Right atrium auricular region (tissue), 2 donors: ENCODE results near the gene ATXN1. TPM values are rescaled to one million over a fixed set of nuclear protein-coding genes. Genes with fewer than 3 reads are reported as not detected.

Experiments used
- DNase-seq: peaks from one replicate; pipeline ENCODE4 v3.0.0-alpha.2; 2019; ENCODE audit warnings: low spot score
- H3K27ac ChIP-seq, 2 donors: fragments of 200-600 bp; sonication (generic); 1 replicate in 1 of 2; 2 replicates in 1 of 2; pipeline ENCODE4 v1.5.1; 2016 to 2019
- H3K27me3 ChIP-seq, 2 donors: fragments of 200-600 bp; sonication (generic); one replicate each; pipeline versions ENCODE4 v1.5.1 to v1.6.0; 2017 to 2019
- H3K36me3 ChIP-seq: fragments of 200-600 bp; sonication (generic); one replicate; pipeline ENCODE4 v1.5.1; 2016
- H3K4me1 ChIP-seq, 2 donors: fragments of 200-600 bp; sonication (generic); one replicate each; pipeline versions ENCODE4 v1.5.1 to v1.6.0; 2017 to 2019
- H3K4me3 ChIP-seq, 2 donors: fragments of 200-600 bp; sonication (generic); 1 replicate in 1 of 2; 2 replicates in 1 of 2; pipeline ENCODE4 v1.5.1; 2017 to 2019; ENCODE audit warnings: mild to moderate bottlenecking in 1 of 2, moderate library complexity in 1 of 2
- H3K9me3 ChIP-seq, 2 donors: fragments of 200-600 bp; sonication (generic); one replicate each; pipeline ENCODE4 v1.5.1; 2019
- total RNA-seq, 2 donors: library from RNA; depleted of rRNA; stranded (reverse); fragments of >200 nt; gene quantifications; one replicate each; pipeline ENCODE4 v1.1.0, GENCODE V29; 2016
- TF ChIP-seq, protein P1 (sequence below), 2 donors: fragments of 200-600 bp; sonication (generic); IDR thresholded peaks; one replicate each; pipeline ENCODE4 v1.5.1; 2019; ENCODE audit warnings: antibody characterized with exemption in 2 of 2

Gene ATXN1
- total RNA-seq, 2 donors from 2014 or later = 41.8 to 62.0 TPM

DNA sequence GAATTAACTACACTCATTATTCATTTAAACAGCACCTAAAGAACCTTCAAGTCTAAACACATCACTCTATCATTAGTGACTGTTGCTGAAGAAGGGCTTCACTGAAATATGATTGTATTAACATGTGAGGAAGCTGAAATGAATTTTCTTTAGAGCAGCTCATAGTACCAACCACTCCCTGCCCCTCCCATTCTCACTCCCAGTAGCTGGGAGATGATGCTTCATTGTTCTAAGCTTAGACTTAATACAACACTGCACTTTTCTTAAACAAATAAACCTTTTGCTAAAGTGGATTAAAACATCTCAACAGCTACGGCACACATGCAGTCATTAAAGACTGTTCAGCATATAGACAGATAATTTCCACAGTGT is 63.1 kb downstream of the ATXN1 start:
- Histone ChIP-seq H3K36me3 (no peaks in the 10 kb centered on the region), H3K27me3 (no peaks in the 10 kb centered on the region), H3K4me3 (no peak overlapping the region), H3K27ac (no peak overlapping the region), H3K4me1 (peaks cover 0 to 45% of the 10 kb centered on the region in 2 donors), H3K9me3 (no peaks in the 10 kb centered on the region)
- TF ChIP-seq, protein P1, sequence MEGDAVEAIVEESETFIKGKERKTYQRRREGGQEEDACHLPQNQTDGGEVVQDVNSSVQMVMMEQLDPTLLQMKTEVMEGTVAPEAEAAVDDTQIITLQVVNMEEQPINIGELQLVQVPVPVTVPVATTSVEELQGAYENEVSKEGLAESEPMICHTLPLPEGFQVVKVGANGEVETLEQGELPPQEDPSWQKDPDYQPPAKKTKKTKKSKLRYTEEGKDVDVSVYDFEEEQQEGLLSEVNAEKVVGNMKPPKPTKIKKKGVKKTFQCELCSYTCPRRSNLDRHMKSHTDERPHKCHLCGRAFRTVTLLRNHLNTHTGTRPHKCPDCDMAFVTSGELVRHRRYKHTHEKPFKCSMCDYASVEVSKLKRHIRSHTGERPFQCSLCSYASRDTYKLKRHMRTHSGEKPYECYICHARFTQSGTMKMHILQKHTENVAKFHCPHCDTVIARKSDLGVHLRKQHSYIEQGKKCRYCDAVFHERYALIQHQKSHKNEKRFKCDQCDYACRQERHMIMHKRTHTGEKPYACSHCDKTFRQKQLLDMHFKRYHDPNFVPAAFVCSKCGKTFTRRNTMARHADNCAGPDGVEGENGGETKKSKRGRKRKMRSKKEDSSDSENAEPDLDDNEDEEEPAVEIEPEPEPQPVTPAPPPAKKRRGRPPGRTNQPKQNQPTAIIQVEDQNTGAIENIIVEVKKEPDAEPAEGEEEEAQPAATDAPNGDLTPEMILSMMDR (IDR thresholded peaks at IDR 0.05) = no peak
- DNase-seq = no peak

DNA sequence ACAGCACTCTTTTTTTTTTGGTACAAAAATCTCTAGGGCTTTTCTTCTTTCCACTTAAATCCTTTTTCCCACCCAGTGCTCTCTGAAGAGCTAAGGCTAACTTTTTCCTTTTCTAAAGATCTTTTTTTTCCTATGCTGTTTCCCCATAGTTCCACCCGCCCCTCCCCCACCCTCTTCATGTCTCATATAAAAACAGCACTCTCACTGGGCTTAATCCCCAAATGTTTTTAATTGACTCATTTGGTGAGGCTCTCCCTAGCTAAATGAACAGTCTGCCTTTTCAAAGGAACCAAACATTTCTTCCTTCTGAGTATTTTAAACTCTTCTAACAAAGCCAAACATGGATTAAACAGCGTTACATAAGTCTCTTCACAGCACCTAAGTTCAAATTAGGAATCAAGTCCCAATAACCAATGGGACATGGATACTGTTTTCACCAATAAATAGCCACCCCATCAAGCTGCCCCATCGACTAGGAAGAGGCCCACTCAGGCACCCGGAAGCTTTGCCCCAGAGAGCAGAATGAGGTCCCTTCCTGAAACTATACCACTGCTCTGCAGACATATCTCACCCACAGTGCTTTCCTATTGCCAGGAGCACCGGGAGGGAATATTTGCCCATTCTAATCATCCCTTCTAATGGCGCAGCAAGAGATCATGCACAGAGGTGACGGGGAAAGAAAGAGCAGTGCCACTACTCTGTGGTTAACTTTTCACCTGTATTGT is 63.7 kb downstream of the ATXN1 start:
- Histone ChIP-seq H3K9me3 (no peaks in the 10 kb centered on the region), H3K27me3 (no peaks in the 10 kb centered on the region), H3K27ac (no peak overlapping the region), H3K4me3 (no peak overlapping the region), H3K36me3 (no peaks in the 10 kb centered on the region), H3K4me1 (peaks cover 0 to 45% of the 10 kb centered on the region in 2 donors)
- TF ChIP-seq, protein P1 (IDR thresholded peaks at IDR 0.05) = no peak
- DNase-seq = no peak

DNA sequence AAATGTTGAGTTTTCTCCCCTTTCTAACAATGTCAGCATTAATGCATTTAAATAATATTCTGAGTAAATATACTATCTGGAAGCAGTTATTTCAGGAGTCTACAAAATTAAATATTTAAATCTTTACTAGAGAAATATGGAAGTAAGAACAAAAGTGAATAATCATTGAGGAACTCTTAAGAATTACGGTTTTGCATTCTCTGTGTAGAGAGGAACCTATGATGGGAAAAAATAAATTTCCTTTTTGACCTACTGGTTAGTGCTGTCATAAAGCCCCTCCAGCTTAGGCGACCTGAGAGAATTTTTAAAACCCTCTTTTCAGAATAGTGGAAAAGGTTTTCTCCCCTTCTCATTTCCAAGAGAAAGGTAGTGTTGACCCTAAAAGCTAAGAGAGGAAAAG is 64.8 kb downstream of the ATXN1 start:
- Histone ChIP-seq H3K4me1 (peaks cover 0 to 48% of the 10 kb centered on the region in 2 donors), H3K9me3 (no peaks in the 10 kb centered on the region), H3K36me3 (no peaks in the 10 kb centered on the region), H3K4me3 (no peak overlapping the region), H3K27me3 (no peaks in the 10 kb centered on the region), H3K27ac (no peak overlapping the region)
- TF ChIP-seq, protein P1 (IDR thresholded peaks at IDR 0.05) = no peak
- DNase-seq = no peak

DNA sequence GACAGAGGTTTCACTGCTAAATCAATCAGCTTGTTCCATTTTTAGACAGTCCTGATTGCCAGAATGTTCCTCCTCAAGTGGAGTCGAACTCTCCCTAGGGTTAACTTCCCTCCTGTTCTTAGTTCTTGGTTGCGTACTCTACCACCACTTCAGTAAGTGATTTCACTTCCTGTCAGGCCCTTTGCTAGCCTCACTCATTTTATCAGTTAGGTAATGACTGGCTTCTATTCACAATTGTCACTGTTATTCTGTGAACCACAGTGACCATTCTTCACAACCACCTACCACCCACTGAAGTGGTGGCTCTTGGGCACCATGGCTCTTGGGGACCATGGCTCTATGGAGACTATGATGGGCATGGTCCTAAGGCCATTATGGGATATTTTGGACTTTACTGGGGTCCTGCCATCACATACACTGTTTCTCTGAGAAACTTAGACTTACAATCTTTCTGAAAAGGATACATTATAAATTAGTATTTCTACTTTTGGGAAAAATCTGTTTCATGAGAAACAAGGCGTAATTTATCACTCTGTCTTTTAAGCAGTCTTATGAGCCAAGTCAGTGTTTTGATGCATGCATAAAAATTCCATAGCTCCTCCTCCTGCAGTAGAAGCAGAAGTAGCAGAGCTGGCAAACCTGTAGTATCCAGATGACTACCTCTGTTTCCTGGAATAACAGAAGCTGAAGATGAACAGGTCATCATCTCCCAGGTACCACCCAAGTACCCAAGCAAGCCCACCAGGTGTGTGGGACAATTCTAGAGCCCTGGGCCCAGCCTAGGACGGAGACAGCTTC is 66.3 kb downstream of the ATXN1 start:
- H3K9me3 ChIP-seq = no peaks in the 10 kb centered on the region
- no peak overlapping the region for H3K4me3 ChIP-seq
- no peak overlapping the region for H3K27ac ChIP-seq
- no peaks in the 10 kb centered on the region for H3K36me3 ChIP-seq
- H3K27me3 ChIP-seq = no peaks in the 10 kb centered on the region
- TF ChIP-seq, protein P1 (IDR thresholded peaks at IDR 0.05) = no peak
- no peak for DNase-seq
- peaks cover 0 to 38% of the 10 kb centered on the region in 2 donors for H3K4me1 ChIP-seq

DNA sequence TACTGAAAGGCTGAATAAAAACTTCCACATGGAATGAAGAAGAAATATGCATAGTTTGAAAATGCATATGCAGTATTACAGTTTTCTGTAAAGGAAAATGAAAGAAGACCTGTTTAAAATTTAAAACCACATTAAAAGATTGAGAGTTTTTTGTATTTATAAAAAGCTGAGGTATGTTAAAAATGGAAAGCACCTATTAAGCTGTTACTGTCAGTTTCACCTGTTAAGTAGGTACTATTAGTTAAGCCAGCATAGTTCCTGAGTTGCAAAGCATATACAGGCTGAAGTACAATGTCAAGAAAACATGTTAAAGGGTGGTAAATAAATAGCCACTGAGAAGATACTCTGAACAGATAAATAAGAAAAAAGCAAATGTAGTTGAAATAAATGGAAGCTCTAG is 69.9 kb downstream of the ATXN1 start:
- TF ChIP-seq, protein P1 (IDR thresholded peaks at IDR 0.05) = no peak
- Histone ChIP-seq H3K27me3 (no peaks in the 10 kb centered on the region), H3K4me1 (peaks cover 0 to 42% of the 10 kb centered on the region in 2 donors), H3K4me3 (no peak overlapping the region), H3K9me3 (no peaks in the 10 kb centered on the region), H3K27ac (no peak overlapping the region), H3K36me3 (no peaks in the 10 kb centered on the region)
- DNase-seq = no peak
